Measurements from ENCODE around the gene LAMB3.

The LAMB3 gene

GRCh38 chr1:209620487-209620884 lies 31.7 kb downstream of the LAMB3 start:
- ATAC-seq = no peak
- Mint-ChIP-seq H3K27me3 (no peaks in the 10 kb centered on the region), H3K27ac (no peak overlapping the region), H3K9me3 (no peaks in the 10 kb centered on the region), H3K36me3 (ENCODE audit: low read depth) (no peaks in the 10 kb centered on the region), H3K4me3 (no peak overlapping the region), H3K4me1 (no peaks in the 10 kb centered on the region)
- DNase-seq = no peak

GRCh38 chr1:209619696-209620486 lies 32.3 kb downstream of the LAMB3 start:
- H3K4me1 Mint-ChIP-seq = no peaks in the 10 kb centered on the region
- no peaks in the 10 kb centered on the region for H3K27me3 Mint-ChIP-seq
- DNase-seq = no peak
- H3K4me3 Mint-ChIP-seq = no peak overlapping the region
- H3K27ac Mint-ChIP-seq = no peak overlapping the region
- no peaks in the 10 kb centered on the region for H3K36me3 Mint-ChIP-seq (ENCODE audit: low read depth)
- no peak for ATAC-seq
- no peaks in the 10 kb centered on the region for H3K9me3 Mint-ChIP-seq

- Mint-ChIP-seq H3K27me3 (no peaks in the 10 kb centered on the region), H3K9me3 (no peaks in the 10 kb centered on the region), H3K4me1 (no peaks in the 10 kb centered on the region), H3K27ac (no peak overlapping the region), H3K4me3 (no peak overlapping the region), H3K36me3 (ENCODE audit: low read depth) (no peaks in the 10 kb centered on the region)
- DNase-seq (no peak), ATAC-seq (no peak)
These were observed 33.3 kb downstream of the LAMB3 start for GRCh38 chr1:209618756-209619420.

- no peaks in the 10 kb centered on the region for H3K4me1 Mint-ChIP-seq
- H3K9me3 Mint-ChIP-seq = no peaks in the 10 kb centered on the region
- no peaks in the 10 kb centered on the region for H3K36me3 Mint-ChIP-seq (ENCODE audit: low read depth)
- ATAC-seq (no peak), DNase-seq (no peak)
- no peak overlapping the region for H3K27ac Mint-ChIP-seq
- no peaks in the 10 kb centered on the region for H3K27me3 Mint-ChIP-seq
- no peak overlapping the region for H3K4me3 Mint-ChIP-seq
These were observed 33.9 kb downstream of the LAMB3 start for GRCh38 chr1:209618291-209618690.

- Mint-ChIP-seq H3K36me3 (ENCODE audit: low read depth) (no peaks in the 10 kb centered on the region), H3K9me3 (no peaks in the 10 kb centered on the region), H3K27ac (no peak overlapping the region), H3K27me3 (no peaks in the 10 kb centered on the region), H3K4me3 (no peak overlapping the region), H3K4me1 (no peaks in the 10 kb centered on the region)
- DNase-seq (no peak), ATAC-seq (no peak)
These were observed 34.5 kb downstream of the LAMB3 start for GRCh38 chr1:209617755-209618154.

GRCh38 chr1:209617047-209617673 lies 35.1 kb downstream of the LAMB3 start:
- no peak overlapping the region for H3K27ac Mint-ChIP-seq
- no peaks in the 10 kb centered on the region for H3K9me3 Mint-ChIP-seq
- ATAC-seq = no peak
- H3K4me3 Mint-ChIP-seq = no peak overlapping the region
- no peaks in the 10 kb centered on the region for H3K4me1 Mint-ChIP-seq
- DNase-seq = no peak
- no peaks in the 10 kb centered on the region for H3K27me3 Mint-ChIP-seq
- no peaks in the 10 kb centered on the region for H3K36me3 Mint-ChIP-seq (ENCODE audit: low read depth)

GRCh38 chr1:209616366-209617046 lies 35.7 kb downstream of the LAMB3 start:
- no peak overlapping the region for H3K27ac Mint-ChIP-seq
- no peak for ATAC-seq

GRCh38 chr1:209614906-209615305 lies 37.3 kb downstream of the LAMB3 start:
- Mint-ChIP-seq H3K9me3 (no peaks in the 10 kb centered on the region), H3K27me3 (no peaks in the 10 kb centered on the region), H3K36me3 (ENCODE audit: low read depth) (no peaks in the 10 kb centered on the region), H3K4me3 (no peak overlapping the region), H3K4me1 (no peaks in the 10 kb centered on the region), H3K27ac (no peak overlapping the region)
- ATAC-seq = no peak
- no peak for DNase-seq

More at GRCh38 chr1:209616366-209617046, 35.7 kb downstream of the LAMB3 start:
- H3K9me3 Mint-ChIP-seq = no peaks in the 10 kb centered on the region
- no peak for DNase-seq
- H3K36me3 Mint-ChIP-seq (ENCODE audit: low read depth) = no peaks in the 10 kb centered on the region
- H3K4me1 Mint-ChIP-seq = no peaks in the 10 kb centered on the region
- H3K4me3 Mint-ChIP-seq = no peak overlapping the region
- no peaks in the 10 kb centered on the region for H3K27me3 Mint-ChIP-seq

- no peaks in the 10 kb centered on the region for H3K27me3 Mint-ChIP-seq
- ATAC-seq (no peak), DNase-seq (no peak)
- H3K36me3 Mint-ChIP-seq (ENCODE audit: low read depth) = no peaks in the 10 kb centered on the region
- H3K4me1 Mint-ChIP-seq = no peaks in the 10 kb centered on the region
- no peak overlapping the region for H3K4me3 Mint-ChIP-seq
- H3K27ac Mint-ChIP-seq = no peak overlapping the region
- H3K9me3 Mint-ChIP-seq = no peaks in the 10 kb centered on the region
These were observed 38.1 kb downstream of the LAMB3 start for GRCh38 chr1:209614151-209614420.

GRCh38 chr1:209613400-209614150 lies 38.6 kb downstream of the LAMB3 start:
- Mint-ChIP-seq H3K27ac (no peak overlapping the region), H3K4me1 (no peaks in the 10 kb centered on the region), H3K4me3 (no peak overlapping the region), H3K36me3 (ENCODE audit: low read depth) (no peaks in the 10 kb centered on the region), H3K9me3 (no peaks in the 10 kb centered on the region), H3K27me3 (no peaks in the 10 kb centered on the region)
- DNase-seq (no peak), ATAC-seq (no peak)

- no peaks in the 10 kb centered on the region for H3K36me3 Mint-ChIP-seq (ENCODE audit: low read depth)
These were observed 39.4 kb downstream of the LAMB3 start for GRCh38 chr1:209612646-209613399.

GRCh38 chr1:209611771-209612570 lies 40.3 kb downstream of the LAMB3 start:
- H3K27me3 Mint-ChIP-seq = no peaks in the 10 kb centered on the region
- no peak overlapping the region for H3K4me3 Mint-ChIP-seq

More at GRCh38 chr1:209612646-209613399, 39.4 kb downstream of the LAMB3 start:
- H3K27ac Mint-ChIP-seq = no peak overlapping the region
- DNase-seq (no peak), ATAC-seq (no peak)
- no peaks in the 10 kb centered on the region for H3K9me3 Mint-ChIP-seq
- H3K27me3 Mint-ChIP-seq = no peaks in the 10 kb centered on the region
- no peaks in the 10 kb centered on the region for H3K4me1 Mint-ChIP-seq
- no peak overlapping the region for H3K4me3 Mint-ChIP-seq

GRCh38 chr1:209610631-209610905 lies 41.7 kb downstream of the LAMB3 start:
- Mint-ChIP-seq H3K27ac (no peak overlapping the region), H3K9me3 (no peaks in the 10 kb centered on the region), H3K4me3 (no peak overlapping the region), H3K36me3 (ENCODE audit: low read depth) (no peaks in the 10 kb centered on the region), H3K4me1 (no peaks in the 10 kb centered on the region), H3K27me3 (no peaks in the 10 kb centered on the region)
- DNase-seq (no peak), ATAC-seq (no peak)

More at GRCh38 chr1:209611771-209612570, 40.3 kb downstream of the LAMB3 start:
- no peaks in the 10 kb centered on the region for H3K36me3 Mint-ChIP-seq (ENCODE audit: low read depth)
- ATAC-seq (no peak), DNase-seq (no peak)
- no peaks in the 10 kb centered on the region for H3K9me3 Mint-ChIP-seq
- no peaks in the 10 kb centered on the region for H3K4me1 Mint-ChIP-seq
- H3K27ac Mint-ChIP-seq = no peak overlapping the region

All from activated naive CD8-positive, alpha-beta T cell treated with anti-CD3 and anti-CD28 coated beads, Interleukin-2, amount 50 U/mL, for 24 hours (primary cell).